Omental fat pad (tissue), 4 donors: ENCODE measurements around the gene UQCRC1. TPM values are rescaled to one million over a fixed set of nuclear protein-coding genes. Genes with fewer than 3 reads are reported as not detected.

Experiments used
- ATAC-seq: fragments of 150-250 bp; one replicate; pipeline ENCODE4 v1.9.1; 2016; ENCODE audit warnings: mild to moderate bottlenecking, moderate library complexity; ENCODE audit not compliant: low FRiP score
- DNase-seq: peaks from one replicate; pipeline ENCODE4 v3.0.0-alpha.2; 2019; ENCODE audit warnings: low spot score
- CTCF ChIP-seq, 3 donors: fragments of 450-650 bp; IDR thresholded peaks; one replicate each; pipeline ENCODE4 v1.5.1; 2016 to 2017; ENCODE audit warnings: antibody characterized with exemption in 3 of 3, mild to moderate bottlenecking in 3 of 3, moderate library complexity in 2 of 3
- total RNA-seq, 4 donors: library from RNA; depleted of rRNA; stranded (reverse); fragments of >200 nt; gene quantifications; one replicate each; pipeline ENCODE4 v1.1.0, GENCODE V29; 2016

The UQCRC1 gene
- total RNA-seq, 4 donors from 2014 or later: 207 to 282 (median 254) TPM

GRCh38 chr3:48628277-48629017 lies 19.0 kb upstream of the UQCRC1 start:
- TF ChIP-seq CTCF (IDR thresholded peaks at IDR 0.05): no peak
- ATAC-seq (no peak), DNase-seq (no peak)

GRCh38 chr3:48625600-48625999 lies 16.2 kb upstream of the UQCRC1 start:
- ATAC-seq: no peak
- no peak for DNase-seq
- TF ChIP-seq CTCF (IDR thresholded peaks at IDR 0.05): no peak

GRCh38 chr3:48624767-48625166 lies 15.3 kb upstream of the UQCRC1 start:
- ATAC-seq (no peak), DNase-seq (no peak)
- TF ChIP-seq CTCF (IDR thresholded peaks at IDR 0.05): no peak

- TF ChIP-seq CTCF (IDR thresholded peaks at IDR 0.05): no peak
- DNase-seq (no peak), ATAC-seq (no peak)
These were observed 14.6 kb upstream of the UQCRC1 start for GRCh38 chr3:48623851-48624547.

- no peak for DNase-seq
- no peak for TF ChIP-seq CTCF (IDR thresholded peaks at IDR 0.05)
- ATAC-seq: no peak
These were observed 12.0 kb upstream of the UQCRC1 start, which contains the start of gene TMEM89 for GRCh38 chr3:48621461-48621869. Gene TMEM89 (minus strand): TSS chr3:48621769. CDS start chr3:48621756, 13 bp downstream.

- no peak for ATAC-seq
- TF ChIP-seq CTCF (IDR thresholded peaks at IDR 0.05): no peak
- DNase-seq: no peak
These were observed 10.4 kb upstream of the UQCRC1 start for GRCh38 chr3:48619541-48620524.
